Adipocyte (in vitro differentiated cells): ENCODE measurements around the gene COX7A2L.
"Not testable (repeated sequence)": the region's sequence is repeated elsewhere in the genome, so short reads cannot be mapped to it uniquely, and the experiment has no call there.

Source experiments
- DNase-seq: peaks from one replicate; pipeline ENCODE4 v3.0.0-alpha.2; 2015; ENCODE audit warnings: low read depth
- H3K27me3 ChIP-seq: replicated peaks from 2 replicates; pipeline ENCODE4 v1.7.0; 2013; ENCODE audit warnings: mild to moderate bottlenecking, low read length, moderate library complexity; ENCODE audit not compliant: control insufficient read depth, insufficient read depth
- H3K36me3 ChIP-seq: 2 replicates; pipeline ENCODE4 v1.7.0; 2013; ENCODE audit warnings: low read length, mild to moderate bottlenecking, moderate library complexity; ENCODE audit not compliant: control insufficient read depth, insufficient read depth, severe bottlenecking
- H3K4me1 ChIP-seq: 2 replicates; pipeline ENCODE4 v1.7.0; 2013; ENCODE audit warnings: mild to moderate bottlenecking, low read length, moderate library complexity; ENCODE audit not compliant: control insufficient read depth, insufficient read depth
- H3K4me3 ChIP-seq: 2 replicates; pipeline ENCODE4 v1.7.0; 2013; ENCODE audit warnings: mild to moderate bottlenecking, low read length, moderate library complexity
- H3K9ac ChIP-seq: 2 replicates; pipeline ENCODE4 v1.7.0; 2013; ENCODE audit warnings: mild to moderate bottlenecking, low read length, moderate library complexity
- H3K9me3 ChIP-seq: 2 replicates; pipeline ENCODE4 v1.7.0; 2013; ENCODE audit warnings: mild to moderate bottlenecking, low read length, moderate library complexity; ENCODE audit not compliant: control insufficient read depth

COX7A2L gene

GRCh38 chr2:42360890-42361727 lies at the start of gene COX7A2L:
TSS of gene COX7A2L (minus strand) at chr2:42361217. CDS start at chr2:42361161, 56 bp downstream.
- Histone ChIP-seq H3K4me1 (peaks cover 24% of the 10 kb centered on the region), H3K4me3 (peak within 1 kb of the TSS; percentile 96), H3K9ac (peak within 1 kb of the TSS; percentile 99), H3K36me3 (no peaks in the 10 kb centered on the region), H3K9me3 (no peaks in the 10 kb centered on the region), H3K27me3 (no peaks in the 10 kb centered on the region)
- peak; percentile 99 for DNase-seq

GRCh38 chr2:42408009-42408408 lies 47.0 kb upstream of the COX7A2L start:
- H3K36me3 ChIP-seq: no peaks in the 10 kb centered on the region
- no peak for DNase-seq

GRCh38 chr2:42407476-42407875 lies 46.5 kb upstream of the COX7A2L start:
- H3K4me1 ChIP-seq: no peaks in the 10 kb centered on the region
- H3K4me3 ChIP-seq: no peak overlapping the region
- peaks cover 5% of the 10 kb centered on the region for H3K27me3 ChIP-seq
- no peaks in the 10 kb centered on the region for H3K9me3 ChIP-seq
- no peaks in the 10 kb centered on the region for H3K36me3 ChIP-seq
- DNase-seq: no peak
- H3K9ac ChIP-seq: no peak overlapping the region

More at GRCh38 chr2:42408009-42408408, 47.0 kb upstream of the COX7A2L start:
- Histone ChIP-seq H3K27me3 (peaks cover 5% of the 10 kb centered on the region), H3K4me3 (no peak overlapping the region), H3K4me1 (no peaks in the 10 kb centered on the region), H3K9ac (no peak overlapping the region), H3K9me3 (no peaks in the 10 kb centered on the region)

- Histone ChIP-seq H3K9me3 (peaks cover 6% of the 10 kb centered on the region), H3K4me1 (no peaks in the 10 kb centered on the region), H3K9ac (no peak overlapping the region), H3K36me3 (no peaks in the 10 kb centered on the region), H3K4me3 (no peak overlapping the region), H3K27me3 (peaks cover 11% of the 10 kb centered on the region)
- DNase-seq: no peak
Measured at GRCh38 chr2:42404676-42405075, 43.7 kb upstream of the COX7A2L start.

- H3K4me1 ChIP-seq: no peaks in the 10 kb centered on the region
Measured at GRCh38 chr2:42401773-42402172, 40.8 kb upstream of the COX7A2L start.

GRCh38 chr2:42398052-42398451 lies 37.0 kb upstream of the COX7A2L start:
- not testable (repeated sequence) for H3K36me3 ChIP-seq, DNase-seq, H3K9ac ChIP-seq, H3K4me3 ChIP-seq, H3K4me1 ChIP-seq, H3K9me3 ChIP-seq
- peaks cover 16% of the 10 kb centered on the region for H3K27me3 ChIP-seq

More at GRCh38 chr2:42401773-42402172, 40.8 kb upstream of the COX7A2L start:
- no peaks in the 10 kb centered on the region for H3K36me3 ChIP-seq
- H3K9ac ChIP-seq: no peak overlapping the region
- DNase-seq: no peak
- peaks cover 6% of the 10 kb centered on the region for H3K9me3 ChIP-seq
- H3K4me3 ChIP-seq: no peak overlapping the region
- H3K27me3 ChIP-seq: peaks cover 13% of the 10 kb centered on the region

GRCh38 chr2:42393320-42393719 lies 32.3 kb upstream of the COX7A2L start:
- H3K36me3 ChIP-seq, H3K4me3 ChIP-seq, H3K4me1 ChIP-seq, DNase-seq, H3K9me3 ChIP-seq, H3K9ac ChIP-seq: not testable (repeated sequence)
- H3K27me3 ChIP-seq: peaks cover 15% of the 10 kb centered on the region

- peaks cover 4% of the 10 kb centered on the region for H3K9me3 ChIP-seq
- H3K36me3 ChIP-seq: no peaks in the 10 kb centered on the region
- no peak overlapping the region for H3K4me3 ChIP-seq
- H3K9ac ChIP-seq: no peak overlapping the region
- H3K27me3 ChIP-seq: peaks cover 15% of the 10 kb centered on the region
- DNase-seq: no peak
- no peaks in the 10 kb centered on the region for H3K4me1 ChIP-seq
Measured at GRCh38 chr2:42392191-42392590, 31.2 kb upstream of the COX7A2L start.

- Histone ChIP-seq H3K4me1 (no peaks in the 10 kb centered on the region), H3K9ac (no peak overlapping the region), H3K36me3 (no peaks in the 10 kb centered on the region), H3K9me3 (peaks cover 4% of the 10 kb centered on the region), H3K27me3 (peaks cover 13% of the 10 kb centered on the region), H3K4me3 (no peak overlapping the region)
- DNase-seq: no peak
Measured at GRCh38 chr2:42390401-42390969, 29.5 kb upstream of the COX7A2L start.

GRCh38 chr2:42386682-42387081 lies 25.7 kb upstream of the COX7A2L start:
- H3K27me3 ChIP-seq: peaks cover 13% of the 10 kb centered on the region
- no peak overlapping the region for H3K9ac ChIP-seq
- no peak overlapping the region for H3K4me3 ChIP-seq
- no peaks in the 10 kb centered on the region for H3K9me3 ChIP-seq
- no peaks in the 10 kb centered on the region for H3K4me1 ChIP-seq
- H3K36me3 ChIP-seq: no peaks in the 10 kb centered on the region
- no peak for DNase-seq

- H3K4me3 ChIP-seq: no peak overlapping the region
- no peak overlapping the region for H3K9ac ChIP-seq
- peak; percentile 23 for DNase-seq
- no peaks in the 10 kb centered on the region for H3K4me1 ChIP-seq
- peaks cover 13% of the 10 kb centered on the region for H3K27me3 ChIP-seq
- no peaks in the 10 kb centered on the region for H3K9me3 ChIP-seq
- H3K36me3 ChIP-seq: no peaks in the 10 kb centered on the region
Measured at GRCh38 chr2:42385225-42385624, 24.2 kb upstream of the COX7A2L start.
